ENCODE results near the gene ASB18. TPM values are rescaled to one million over a fixed set of nuclear protein-coding genes. Genes with fewer than 3 reads are reported as not detected.

ASB18 gene
- total RNA-seq, 2 experiments from 2014 or later: not detected

DNA sequence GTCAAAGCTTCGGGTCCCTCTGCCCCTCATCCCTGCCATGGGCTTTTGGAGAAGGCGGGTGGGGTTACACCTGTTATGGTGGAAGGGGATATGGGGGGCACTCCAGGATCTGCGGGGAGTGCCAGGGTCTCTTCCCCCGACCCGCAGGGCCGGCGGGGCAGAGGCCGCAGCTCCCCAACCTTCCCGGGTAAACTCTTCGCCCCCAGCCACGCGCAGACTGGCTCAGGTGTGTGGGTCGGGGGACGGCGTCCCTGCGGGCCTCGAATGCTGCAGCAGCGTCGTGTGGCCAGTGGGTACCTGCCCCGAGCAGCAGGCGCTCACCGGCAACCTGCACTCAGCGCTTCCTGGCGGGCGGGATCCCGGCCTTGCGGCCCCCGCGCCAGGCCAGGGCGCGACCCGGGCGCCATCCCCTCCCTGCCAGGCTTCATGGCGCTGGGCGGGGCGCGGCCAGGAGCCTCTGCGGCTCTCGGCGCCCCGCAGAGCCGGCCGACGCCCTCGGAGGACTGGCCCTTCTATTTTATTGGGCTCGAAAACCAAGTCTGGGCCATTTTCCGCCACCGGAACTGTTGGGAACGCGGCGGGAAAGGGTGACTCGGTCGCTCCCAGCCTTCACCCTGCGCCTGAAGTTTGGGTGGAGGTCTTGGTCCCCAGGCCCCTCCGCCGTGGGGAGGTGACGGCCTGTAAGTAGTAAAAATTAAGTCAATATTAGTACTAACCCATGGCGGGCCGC, 100.6 kb downstream of the ASB18 start:
- H3K4me3 Mint-ChIP-seq: no peak overlapping the region
- H3K27ac Mint-ChIP-seq: no peak overlapping the region
- no peaks in the 10 kb centered on the region for H3K36me3 Mint-ChIP-seq
- no peaks in the 10 kb centered on the region for H3K9me3 Mint-ChIP-seq
- peaks cover 64% of the 10 kb centered on the region for H3K27me3 Mint-ChIP-seq
- no peak for DNase-seq
- peaks cover 10% of the 10 kb centered on the region for H3K4me1 Mint-ChIP-seq

DNA sequence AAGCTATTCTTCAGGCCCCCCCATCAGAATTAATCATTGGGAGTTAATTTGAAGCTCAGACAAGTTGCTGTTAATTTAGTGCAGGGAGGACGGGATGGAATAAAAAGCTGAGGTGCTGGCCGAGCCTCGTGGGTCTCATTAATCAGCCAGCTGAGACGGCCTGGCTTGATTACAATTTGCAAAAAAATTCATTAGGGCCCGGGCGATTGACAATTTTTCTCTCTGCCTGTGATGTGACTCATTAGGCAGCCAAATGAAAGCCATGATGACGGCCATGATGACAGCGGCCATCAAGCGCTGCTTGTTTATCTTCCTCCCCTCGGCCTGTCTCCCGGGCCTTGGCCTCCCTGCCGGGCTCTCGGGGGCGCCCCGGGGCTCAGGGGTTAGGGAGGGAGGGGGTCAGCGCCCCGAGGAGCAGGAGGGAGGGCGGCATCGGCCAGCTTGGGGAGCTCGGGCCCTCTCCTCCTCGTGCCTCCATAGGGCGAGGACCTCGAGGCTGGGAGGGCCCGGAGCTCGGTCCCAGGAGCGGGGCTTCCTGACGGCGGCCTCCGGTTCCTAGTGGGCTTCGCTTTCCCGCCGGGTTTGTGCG, 101.2 kb downstream of the ASB18 start:
- Mint-ChIP-seq H3K4me3 (no peak overlapping the region), H3K27me3 (peaks cover 69% of the 10 kb centered on the region), H3K27ac (no peak overlapping the region), H3K4me1 (peaks cover 10% of the 10 kb centered on the region), H3K36me3 (no peaks in the 10 kb centered on the region), H3K9me3 (no peaks in the 10 kb centered on the region)
- no peak for DNase-seq

DNA sequence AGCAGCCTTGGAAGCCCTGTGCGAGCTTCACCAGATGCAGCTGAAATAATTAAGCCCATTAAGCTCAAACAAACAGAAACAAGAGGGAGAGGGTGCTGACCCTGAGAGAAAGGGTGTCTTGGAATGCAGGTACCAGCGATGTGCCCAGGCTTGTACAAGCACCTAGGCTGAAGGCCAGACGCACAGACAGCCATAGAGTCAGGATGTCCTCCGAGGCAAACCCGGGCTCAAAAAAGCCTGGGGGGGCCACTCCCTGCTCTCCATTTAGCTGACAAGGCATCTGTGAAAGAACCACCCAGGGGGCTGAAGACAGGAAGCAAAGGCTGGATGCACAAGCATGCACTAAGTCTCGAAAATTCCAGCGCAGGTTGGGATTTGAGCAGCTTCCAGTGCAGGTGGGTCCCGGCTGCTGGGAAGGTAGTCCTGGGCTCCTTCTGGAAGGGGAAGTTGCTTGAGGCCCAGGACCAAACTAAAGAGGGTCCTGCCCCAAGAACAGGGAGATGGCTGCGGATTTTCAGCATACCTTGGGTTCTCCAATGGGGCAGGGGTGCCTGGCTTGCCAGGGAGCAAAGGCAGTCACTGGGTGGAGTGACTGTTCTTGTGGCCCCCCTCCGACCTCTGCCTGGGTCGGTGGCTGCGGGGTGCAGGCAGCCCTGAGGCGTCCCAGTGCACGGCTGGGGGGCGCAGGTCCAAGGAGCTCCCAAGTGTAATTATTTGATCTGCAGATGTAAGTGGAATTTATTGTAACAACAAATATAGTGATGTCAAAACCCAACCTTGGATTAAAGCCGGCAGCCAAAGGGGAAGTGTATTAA, 102.0 kb downstream of the ASB18 start:
- DNase-seq: no peak
- Mint-ChIP-seq H3K4me1 (peaks cover 10% of the 10 kb centered on the region), H3K9me3 (no peaks in the 10 kb centered on the region), H3K36me3 (no peaks in the 10 kb centered on the region), H3K27ac (no peak overlapping the region), H3K27me3 (peaks cover 76% of the 10 kb centered on the region), H3K4me3 (no peak overlapping the region)

DNA sequence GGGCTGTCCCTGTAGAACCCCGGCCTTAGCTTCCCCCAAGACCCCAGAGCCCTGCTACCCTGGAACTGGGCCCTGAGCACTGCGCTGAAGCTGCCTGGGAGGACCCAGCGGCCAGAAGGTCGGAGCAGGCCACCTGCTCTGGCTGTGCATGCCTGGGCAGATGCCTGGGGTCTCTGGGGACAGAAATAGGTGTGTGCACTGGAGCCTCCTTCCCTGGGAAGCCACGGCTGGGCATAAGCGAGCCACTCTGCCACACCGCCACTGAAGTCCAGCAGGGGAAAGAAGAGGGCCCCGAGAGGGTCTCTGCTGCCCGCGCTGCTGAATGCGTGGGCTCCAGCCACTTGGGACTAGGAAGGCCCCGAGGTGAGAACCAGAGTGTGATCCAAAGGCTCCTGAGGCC, 102.7 kb downstream of the ASB18 start:
- Mint-ChIP-seq H3K4me3 (no peak overlapping the region), H3K27me3 (peaks cover 75% of the 10 kb centered on the region)

DNA sequence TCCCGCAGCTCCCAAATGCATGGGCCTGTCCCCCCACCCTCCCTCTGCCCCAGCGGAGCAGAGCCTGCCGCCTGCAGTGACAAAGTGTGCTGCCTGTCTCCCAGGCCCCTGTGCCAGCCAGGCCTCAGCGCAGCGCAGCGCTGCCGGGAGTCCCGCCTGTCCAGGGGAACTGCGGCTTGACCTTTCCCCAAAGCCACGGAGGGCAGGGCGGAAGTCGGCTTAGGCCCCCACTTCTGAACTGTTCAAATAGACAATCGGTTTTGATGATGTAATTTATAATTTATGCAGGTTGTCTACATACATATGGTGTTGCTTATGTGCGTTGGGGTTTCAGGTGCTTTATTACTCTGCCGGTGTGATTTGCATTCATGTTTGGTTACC, 103.1 kb downstream of the ASB18 start:
- peaks cover 2% of the 10 kb centered on the region for H3K4me1 Mint-ChIP-seq
- no peaks in the 10 kb centered on the region for H3K9me3 Mint-ChIP-seq
- no peak overlapping the region for H3K27ac Mint-ChIP-seq
- no peaks in the 10 kb centered on the region for H3K36me3 Mint-ChIP-seq
- peaks cover 70% of the 10 kb centered on the region for H3K27me3 Mint-ChIP-seq
- DNase-seq: no peak
- no peak overlapping the region for H3K4me3 Mint-ChIP-seq

More for the DNA sequence above, 102.7 kb downstream of the ASB18 start:
- Mint-ChIP-seq H3K9me3 (no peaks in the 10 kb centered on the region), H3K36me3 (no peaks in the 10 kb centered on the region), H3K27ac (no peak overlapping the region), H3K4me1 (peaks cover 7% of the 10 kb centered on the region)
- no peak for DNase-seq

DNA sequence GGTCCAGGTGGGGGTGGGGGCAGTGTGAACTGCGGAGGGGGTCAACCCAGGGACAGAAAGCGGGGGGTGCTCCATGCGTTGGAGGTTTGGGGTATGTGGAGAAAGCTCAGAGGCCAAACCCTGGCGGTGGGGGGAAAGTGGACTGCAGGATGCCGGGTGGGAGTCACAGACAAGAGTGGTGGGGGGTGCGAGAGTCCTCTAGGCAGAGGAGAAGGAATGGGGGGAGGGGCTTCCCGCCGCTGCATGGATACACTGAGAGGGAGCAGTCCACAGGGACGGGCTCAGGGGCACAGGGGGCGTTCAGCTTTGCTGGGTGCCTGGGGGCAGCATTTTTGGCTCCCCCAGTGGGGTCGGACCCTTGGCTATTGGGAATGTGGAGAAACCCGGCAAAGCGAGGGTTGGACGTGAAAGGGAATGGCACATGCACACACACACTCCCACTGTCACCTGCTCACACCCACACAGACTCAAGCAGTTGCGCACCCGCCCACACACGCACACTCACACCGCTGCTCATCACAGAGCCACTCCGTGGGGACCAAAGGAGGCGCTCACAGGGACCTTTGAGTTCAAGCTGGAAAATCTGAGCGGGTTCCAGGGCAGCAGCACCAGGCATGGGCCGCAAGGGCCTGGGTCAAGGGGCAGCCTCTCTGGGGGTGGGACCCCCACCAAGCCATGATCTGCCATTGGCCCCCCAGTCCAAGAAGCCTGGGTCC, 103.7 kb downstream of the ASB18 start:
- DNase-seq: no peak
- Mint-ChIP-seq H3K36me3 (no peaks in the 10 kb centered on the region), H3K4me1 (peaks cover 1% of the 10 kb centered on the region), H3K27me3 (peaks cover 65% of the 10 kb centered on the region), H3K27ac (no peak overlapping the region), H3K4me3 (no peak overlapping the region), H3K9me3 (no peaks in the 10 kb centered on the region)

DNA sequence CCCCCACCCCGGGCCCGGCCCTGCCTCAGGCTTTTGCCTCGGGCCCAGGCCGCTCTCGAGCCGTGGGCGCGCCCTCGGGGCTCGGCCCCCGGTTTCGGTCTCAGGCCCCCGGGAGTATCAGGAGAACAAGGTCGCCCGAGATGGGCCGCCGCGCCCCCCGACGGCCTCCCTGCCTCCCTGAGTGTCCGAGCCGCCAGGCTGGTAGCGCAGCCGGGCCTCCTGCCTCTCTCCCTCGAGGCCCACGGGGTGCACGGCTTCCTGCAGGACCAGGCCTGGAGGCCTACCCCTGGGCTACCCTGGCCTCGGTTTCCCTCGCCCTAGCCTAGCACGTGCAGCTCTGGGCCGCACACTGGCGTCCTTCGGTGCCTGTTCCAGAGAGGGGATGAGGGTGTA, 104.4 kb downstream of the ASB18 start:
- Mint-ChIP-seq H3K27me3 (peaks cover 60% of the 10 kb centered on the region), H3K27ac (no peak overlapping the region), H3K4me1 (peaks cover 1% of the 10 kb centered on the region), H3K4me3 (no peak overlapping the region), H3K9me3 (no peaks in the 10 kb centered on the region), H3K36me3 (no peaks in the 10 kb centered on the region)
- DNase-seq: no peak

DNA sequence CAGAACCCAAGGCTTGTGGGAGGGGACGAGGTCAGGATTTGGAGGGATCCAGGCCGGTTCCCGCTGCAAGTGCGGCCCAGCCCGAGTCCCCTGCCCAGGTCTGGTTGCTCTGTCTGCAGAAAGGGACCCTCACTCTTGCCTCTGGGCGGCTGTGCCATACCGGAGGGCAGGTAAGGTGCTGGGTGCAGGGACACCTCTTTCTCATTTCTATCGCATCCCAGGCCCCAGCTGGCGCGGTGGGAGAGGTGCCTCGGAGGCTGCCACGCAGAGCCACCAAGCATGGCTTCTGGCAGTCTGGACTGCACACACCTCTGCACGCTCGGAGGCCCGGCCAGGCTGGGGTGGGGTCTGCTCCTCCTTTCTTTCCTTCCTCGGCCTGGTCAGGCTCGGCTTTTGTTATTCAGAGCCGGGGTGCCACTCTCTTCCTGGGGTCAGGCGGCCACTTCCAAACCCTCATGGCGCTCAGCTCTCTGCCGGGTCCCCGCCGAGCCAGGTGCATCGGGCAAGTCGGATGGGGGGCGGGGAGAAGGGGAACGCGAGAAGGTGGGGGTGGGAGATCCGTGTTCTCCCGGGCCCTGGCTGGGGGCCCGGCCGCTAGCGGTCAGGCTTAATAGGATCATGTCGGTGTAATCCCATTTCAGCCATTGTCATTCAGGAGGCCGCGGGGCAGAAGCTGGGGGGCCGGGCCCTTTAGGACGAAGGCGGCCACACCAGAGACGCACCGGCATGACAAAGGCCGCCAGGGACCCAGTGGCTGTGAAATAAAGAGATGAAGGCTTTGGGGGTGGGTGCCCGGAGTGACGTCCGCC, 105.0 kb downstream of the ASB18 start:
- no peak overlapping the region for H3K4me3 Mint-ChIP-seq
- no peaks in the 10 kb centered on the region for H3K4me1 Mint-ChIP-seq
- no peaks in the 10 kb centered on the region for H3K36me3 Mint-ChIP-seq
- peaks cover 63% of the 10 kb centered on the region for H3K27me3 Mint-ChIP-seq
- DNase-seq: no peak
- no peak overlapping the region for H3K27ac Mint-ChIP-seq
- peaks cover 4% of the 10 kb centered on the region for H3K9me3 Mint-ChIP-seq

DNA sequence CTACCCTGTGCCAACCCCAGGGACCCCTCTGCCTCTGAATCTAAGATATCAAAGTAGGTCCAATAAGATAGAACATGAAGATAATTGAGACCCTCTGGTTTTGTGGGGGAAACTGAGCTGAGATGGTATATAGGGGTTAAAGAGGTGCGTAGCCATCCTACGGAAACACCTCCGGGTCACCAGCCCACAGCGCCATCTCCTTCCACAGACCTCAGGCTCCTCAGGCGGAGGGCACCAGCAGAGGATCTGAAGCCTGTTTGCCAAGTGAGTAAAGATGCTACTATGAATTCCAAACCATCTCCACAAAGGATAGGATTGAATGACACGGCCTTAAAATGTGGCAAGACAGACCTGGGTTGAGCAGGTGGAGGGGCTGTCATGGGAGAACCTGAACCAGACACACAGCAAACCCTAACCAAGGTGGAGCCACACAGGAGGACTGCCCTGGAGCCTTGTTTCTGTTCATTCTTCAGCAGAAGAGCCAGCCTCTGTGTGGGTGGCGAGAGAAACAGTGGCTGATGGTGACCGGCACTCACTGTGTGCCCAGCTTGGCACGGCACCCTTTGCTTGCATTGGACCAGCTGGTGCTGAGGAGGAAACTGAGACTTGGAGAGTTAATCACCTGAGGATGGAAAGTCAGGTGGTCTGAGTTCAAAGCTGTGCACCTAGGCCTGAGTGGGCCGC, 106.2 kb downstream of the ASB18 start:
- H3K4me1 Mint-ChIP-seq: no peaks in the 10 kb centered on the region
- no peaks in the 10 kb centered on the region for H3K36me3 Mint-ChIP-seq
- peaks cover 62% of the 10 kb centered on the region for H3K27me3 Mint-ChIP-seq
- H3K9me3 Mint-ChIP-seq: peaks cover 6% of the 10 kb centered on the region
- H3K4me3 Mint-ChIP-seq: no peak overlapping the region
- H3K27ac Mint-ChIP-seq: no peak overlapping the region
- DNase-seq: no peak

DNA sequence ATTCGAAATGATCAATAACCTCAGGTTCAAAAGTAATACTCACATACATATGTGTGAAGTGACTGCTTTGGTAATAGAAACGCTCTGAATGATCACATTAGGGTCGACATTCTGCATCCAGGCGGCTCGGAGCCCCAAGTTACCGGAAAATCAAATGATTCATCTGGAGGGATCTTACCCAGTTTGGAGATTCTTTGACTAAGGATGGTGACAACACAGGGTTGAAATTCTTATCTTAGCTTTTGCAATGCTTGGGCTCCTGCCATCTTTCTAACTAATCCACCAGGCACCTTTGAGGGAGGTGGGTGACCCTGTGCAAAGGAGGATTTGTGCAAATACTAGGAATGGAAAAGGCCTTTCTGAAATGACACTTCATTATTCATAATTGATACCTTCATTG, 106.8 kb downstream of the ASB18 start:
- Mint-ChIP-seq H3K27ac (no peak overlapping the region), H3K4me3 (no peak overlapping the region), H3K9me3 (peaks cover 10% of the 10 kb centered on the region), H3K36me3 (no peaks in the 10 kb centered on the region), H3K4me1 (no peaks in the 10 kb centered on the region), H3K27me3 (peaks cover 56% of the 10 kb centered on the region)
- no peak for DNase-seq

DNA sequence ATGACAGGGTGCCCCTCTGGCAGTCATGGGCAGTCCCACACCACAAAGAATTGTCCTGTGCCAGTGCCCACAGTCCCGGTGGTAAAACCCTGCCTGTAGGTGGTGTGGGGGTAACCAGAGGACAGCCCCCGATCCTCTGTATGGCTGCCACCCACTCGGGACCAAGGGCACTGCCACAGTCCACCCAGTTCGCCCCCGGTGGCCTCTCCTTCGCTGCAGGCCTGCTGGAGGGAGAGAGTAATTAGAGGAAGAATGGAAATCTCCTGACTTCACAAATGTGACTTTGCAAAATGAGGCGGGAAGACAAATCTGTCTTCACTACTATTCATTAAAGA, 107.4 kb downstream of the ASB18 start:
- DNase-seq: no peak
- no peak overlapping the region for H3K4me3 Mint-ChIP-seq

DNA sequence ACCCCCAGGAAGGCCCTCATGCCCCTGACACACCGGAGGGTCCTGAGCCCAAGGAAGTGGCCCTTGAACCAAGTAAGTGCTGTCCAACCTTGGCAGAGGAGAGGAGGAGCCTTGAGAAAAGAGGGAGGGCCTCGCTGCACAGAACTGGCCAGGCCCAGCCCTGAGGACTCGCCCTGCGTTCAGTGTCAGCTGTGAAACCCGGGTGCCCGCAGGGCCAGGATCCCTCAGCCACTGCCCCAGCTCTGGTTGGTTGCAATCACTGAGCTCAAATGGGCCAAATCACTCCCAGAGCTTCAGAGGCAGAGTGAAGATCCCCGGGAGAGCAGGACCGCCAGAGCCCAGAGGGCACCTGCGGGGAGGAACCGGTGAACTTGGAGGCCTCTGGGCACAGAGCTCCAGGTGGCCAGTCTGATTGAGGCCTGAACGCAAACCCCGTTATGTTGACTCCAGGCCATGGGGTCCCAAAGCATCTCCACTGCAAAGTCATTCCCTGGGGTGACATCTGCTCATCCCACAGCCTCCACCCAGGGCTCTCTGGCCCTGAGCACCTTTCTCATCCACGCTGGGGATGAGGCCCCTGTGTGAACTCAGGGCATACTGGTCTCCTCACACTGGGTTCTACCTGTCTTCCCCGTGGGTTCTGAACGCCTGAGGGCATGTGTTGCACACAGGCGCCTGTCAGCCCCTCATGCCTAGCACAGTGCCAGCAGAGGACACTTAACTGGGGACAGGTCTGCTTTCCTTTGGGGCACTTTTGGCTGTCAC, 107.9 kb downstream of the ASB18 start:
- no peak for DNase-seq
- Mint-ChIP-seq H3K36me3 (no peaks in the 10 kb centered on the region), H3K9me3 (peaks cover 14% of the 10 kb centered on the region), H3K27me3 (peaks cover 46% of the 10 kb centered on the region), H3K4me3 (no peak overlapping the region), H3K4me1 (no peaks in the 10 kb centered on the region), H3K27ac (no peak overlapping the region)

More for the DNA sequence above, 107.4 kb downstream of the ASB18 start:
- peaks cover 11% of the 10 kb centered on the region for H3K9me3 Mint-ChIP-seq
- H3K27ac Mint-ChIP-seq: no peak overlapping the region
- peaks cover 51% of the 10 kb centered on the region for H3K27me3 Mint-ChIP-seq
- H3K4me1 Mint-ChIP-seq: no peaks in the 10 kb centered on the region
- H3K36me3 Mint-ChIP-seq: no peaks in the 10 kb centered on the region

DNA sequence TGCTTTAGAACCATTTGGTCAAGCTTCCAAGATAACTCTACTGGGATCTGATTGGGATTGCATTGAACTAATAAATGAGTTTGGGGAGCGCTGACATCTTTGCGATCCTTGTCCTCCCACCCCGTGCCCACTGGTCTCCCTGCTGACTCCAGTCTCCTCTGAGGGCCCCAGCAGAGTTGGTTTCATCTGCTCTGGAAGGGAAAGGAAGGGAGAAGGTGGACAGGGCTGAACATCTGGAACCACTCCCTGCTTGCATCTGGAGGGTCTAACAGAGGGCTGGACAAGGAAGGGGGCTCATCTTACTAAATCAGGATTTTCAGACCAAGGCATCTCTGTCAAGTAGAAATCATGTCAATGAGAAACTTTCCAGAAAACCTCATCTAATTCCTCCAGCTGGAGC, 108.8 kb downstream of the ASB18 start:
- Mint-ChIP-seq H3K4me3 (no peak overlapping the region), H3K4me1 (no peaks in the 10 kb centered on the region)

More for the DNA sequence above, 108.8 kb downstream of the ASB18 start:
- peaks cover 18% of the 10 kb centered on the region for H3K9me3 Mint-ChIP-seq
- DNase-seq: no peak
- no peaks in the 10 kb centered on the region for H3K36me3 Mint-ChIP-seq
- H3K27ac Mint-ChIP-seq: no peak overlapping the region
- peaks cover 37% of the 10 kb centered on the region for H3K27me3 Mint-ChIP-seq

All from activated naive CD8-positive, alpha-beta T cell treated with anti-CD3 and anti-CD28 coated beads for 36 hours (primary cell).